ENCODE results near the gene TFCP2L1. TPM values are rescaled to one million over a fixed set of nuclear protein-coding genes. Genes with fewer than 3 reads are reported as not detected.

The TFCP2L1 gene
- total and polyA plus RNA-seq, 2 donors (not counting 3 experiments of a cell fraction or from before 2014, with no cell fraction given), result not detected

DNA sequence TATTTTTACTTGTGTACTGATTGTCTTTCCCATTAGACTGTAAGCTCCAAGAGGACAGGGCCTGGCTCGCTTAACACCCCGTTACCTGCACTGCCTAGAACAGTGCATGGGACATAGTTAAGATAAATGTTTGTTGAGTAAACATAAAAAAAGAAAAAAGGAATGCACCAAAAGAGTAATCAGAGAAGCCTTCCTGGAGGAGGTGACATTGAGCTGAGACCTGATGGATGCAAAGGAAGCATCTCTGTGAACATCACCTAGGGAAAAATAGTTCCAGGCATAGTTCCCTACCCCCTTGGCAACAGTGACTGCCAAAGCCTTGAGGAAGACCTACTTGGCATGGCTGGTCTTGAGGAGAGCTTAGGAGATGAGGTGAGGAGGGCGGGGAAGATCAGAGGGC lies 924 bp upstream of the TFCP2L1 start:
- H3K27ac ChIP-seq (ENCODE audit: insufficient read depth, low read depth, low read length), result no peak overlapping the region
- H3K4me2 ChIP-seq (ENCODE audit: insufficient read depth, low read length), result no peak overlapping the region
- intact Hi-C loops (cut with micrococcal nuclease) (no loop called here), dilution Hi-C loops (cut with MboI; ENCODE audit: extremely low pct_ligation_motif_present, low sequenced_read_pairs) (no loop called here)
- no peak overlapping the region for H3K9ac ChIP-seq (replicated peaks; ENCODE audit: extremely low read depth, insufficient read depth, low read length)
- DNase-seq (ENCODE audit: low read depth, low spot score) (no peak), FAIRE-seq (no peak)
- no peaks in the 10 kb centered on the region for H3K36me3 ChIP-seq (ENCODE audit: control insufficient read depth in 2 of 2, extremely low read depth in 1 of 2, insufficient read depth in 2 of 2, low read length in 2 of 2)
- H3K79me2 ChIP-seq (ENCODE audit: control insufficient read depth, insufficient read depth, low read length), result no peaks in the 10 kb centered on the region
- no peaks in the 10 kb centered on the region for H3K9me3 ChIP-seq (replicated peaks; ENCODE audit: control insufficient read depth, insufficient read depth, low read length)
- no peak overlapping the region for H3K4me3 ChIP-seq (replicated peaks in 1 of 3; ENCODE audit: insufficient read depth in 1 of 3, low read depth in 1 of 3, low read length in 3 of 3)
- no peak for TF ChIP-seq FOS (IDR thresholded peaks at IDR 0.05; ENCODE audit: borderline replicate concordance, insufficient read depth, low read length)
- H2AFZ ChIP-seq (ENCODE audit: low read depth, low read length), result no peak overlapping the region
- ChIA-PET POLR2A (no interaction called here), CTCF (interaction anchor here (1.2 to 2.1 kb wide), 2 partner anchors 9 to 191 kb away, joined by 3 to 4 read pairs; no protein-coding TSS in a partner anchor)
- no peaks in the 10 kb centered on the region for H4K20me1 ChIP-seq (replicated peaks; ENCODE audit: control insufficient read depth, extremely low read depth, insufficient read depth, low read length)
- H3K4me1 ChIP-seq (ENCODE audit: control insufficient read depth, extremely low read depth, insufficient read depth, low read length), result no peaks in the 10 kb centered on the region
- BruUV-seq (replicated peaks), result no TSS peak
- H3K9me1 ChIP-seq (replicated peaks; ENCODE audit: control insufficient read depth, extremely low read depth, insufficient read depth, low read length), result no peaks in the 10 kb centered on the region
- H3K27me3 ChIP-seq (ENCODE audit: control insufficient read depth in 2 of 2, insufficient read depth in 2 of 2, low read length in 2 of 2), result peaks cover 29 to 33% of the 10 kb centered on the region in 2 experiments

DNA sequence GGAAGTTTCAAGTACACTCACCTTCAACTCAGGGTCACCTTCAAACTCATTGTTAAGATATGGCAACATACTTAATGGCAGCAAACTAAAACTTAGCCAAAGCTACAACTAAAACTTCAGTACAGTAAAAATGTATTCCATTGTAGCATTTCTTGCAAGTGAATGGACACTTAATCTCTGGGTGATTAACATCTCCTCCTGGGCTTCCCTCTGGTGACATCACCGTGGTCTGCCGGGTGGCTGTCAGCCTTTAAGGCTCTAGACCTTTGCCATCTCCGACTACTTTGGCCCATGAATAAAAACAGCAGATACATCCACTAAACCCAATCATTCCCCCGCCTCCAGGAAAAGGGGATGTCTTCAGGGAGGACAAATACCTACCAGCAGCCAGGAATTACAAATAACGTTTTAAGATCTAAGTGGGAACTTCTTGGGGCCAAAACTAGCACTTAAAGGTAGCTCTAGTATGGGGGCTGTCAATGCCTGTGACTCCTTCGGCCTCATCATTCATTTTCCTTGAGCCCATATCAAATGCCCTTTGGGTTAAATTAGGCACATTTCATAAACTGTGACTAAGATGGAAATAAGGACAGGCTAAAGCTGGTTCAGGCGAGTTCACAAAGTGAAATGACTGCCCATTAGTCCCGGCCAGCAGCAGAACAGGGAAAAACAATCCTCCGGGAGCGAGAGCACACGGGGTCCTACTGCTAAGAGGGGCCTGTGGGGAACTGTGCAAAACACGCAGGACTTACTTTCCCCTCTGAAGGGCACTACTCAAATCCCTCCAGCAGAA lies 1.1 kb downstream of the TFCP2L1 start:
- H4K20me1 ChIP-seq (replicated peaks; ENCODE audit: control insufficient read depth, extremely low read depth, insufficient read depth, low read length), result no peaks in the 10 kb centered on the region
- H3K4me2 ChIP-seq (ENCODE audit: insufficient read depth, low read length), result no peak overlapping the region
- no peaks in the 10 kb centered on the region for H3K36me3 ChIP-seq (ENCODE audit: control insufficient read depth in 2 of 2, extremely low read depth in 1 of 2, insufficient read depth in 2 of 2, low read length in 2 of 2)
- no peaks in the 10 kb centered on the region for H3K79me2 ChIP-seq (ENCODE audit: control insufficient read depth, insufficient read depth, low read length)
- H3K4me1 ChIP-seq (ENCODE audit: control insufficient read depth, extremely low read depth, insufficient read depth, low read length), result no peaks in the 10 kb centered on the region
- H3K9me3 ChIP-seq (replicated peaks; ENCODE audit: control insufficient read depth, insufficient read depth, low read length), result no peaks in the 10 kb centered on the region
- no peak for TF ChIP-seq GATA2 (IDR thresholded peaks at IDR 0.05; ENCODE audit: insufficient read depth, insufficient read length, low read depth, low read length)
- TF ChIP-seq EZH2 (IDR thresholded peaks at IDR 0.05; ENCODE audit: borderline replicate concordance, low read depth, low read length, severe bottlenecking), result no peak
- TF ChIP-seq JUN (IDR thresholded peaks at IDR 0.05; ENCODE audit: borderline replicate concordance, insufficient read depth, insufficient read length, low read depth), result no peak
- TF ChIP-seq, protein P1, sequence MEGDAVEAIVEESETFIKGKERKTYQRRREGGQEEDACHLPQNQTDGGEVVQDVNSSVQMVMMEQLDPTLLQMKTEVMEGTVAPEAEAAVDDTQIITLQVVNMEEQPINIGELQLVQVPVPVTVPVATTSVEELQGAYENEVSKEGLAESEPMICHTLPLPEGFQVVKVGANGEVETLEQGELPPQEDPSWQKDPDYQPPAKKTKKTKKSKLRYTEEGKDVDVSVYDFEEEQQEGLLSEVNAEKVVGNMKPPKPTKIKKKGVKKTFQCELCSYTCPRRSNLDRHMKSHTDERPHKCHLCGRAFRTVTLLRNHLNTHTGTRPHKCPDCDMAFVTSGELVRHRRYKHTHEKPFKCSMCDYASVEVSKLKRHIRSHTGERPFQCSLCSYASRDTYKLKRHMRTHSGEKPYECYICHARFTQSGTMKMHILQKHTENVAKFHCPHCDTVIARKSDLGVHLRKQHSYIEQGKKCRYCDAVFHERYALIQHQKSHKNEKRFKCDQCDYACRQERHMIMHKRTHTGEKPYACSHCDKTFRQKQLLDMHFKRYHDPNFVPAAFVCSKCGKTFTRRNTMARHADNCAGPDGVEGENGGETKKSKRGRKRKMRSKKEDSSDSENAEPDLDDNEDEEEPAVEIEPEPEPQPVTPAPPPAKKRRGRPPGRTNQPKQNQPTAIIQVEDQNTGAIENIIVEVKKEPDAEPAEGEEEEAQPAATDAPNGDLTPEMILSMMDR (IDR thresholded peaks at IDR 0.05; ENCODE audit: extremely low read depth in 1 of 2, insufficient read depth in 1 of 2, low read depth in 1 of 2, low read length in 2 of 2), result no peak
- TF ChIP-seq POLR2AphosphoS5 (IDR thresholded peaks at IDR 0.05; ENCODE audit: insufficient read depth, low read depth, low read length), result no peak
- TF ChIP-seq, protein P2, sequence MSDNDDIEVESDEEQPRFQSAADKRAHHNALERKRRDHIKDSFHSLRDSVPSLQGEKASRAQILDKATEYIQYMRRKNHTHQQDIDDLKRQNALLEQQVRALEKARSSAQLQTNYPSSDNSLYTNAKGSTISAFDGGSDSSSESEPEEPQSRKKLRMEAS (IDR thresholded peaks at IDR 0.05; ENCODE audit: insufficient read depth, insufficient read length), result no peak
- TF ChIP-seq FOS (IDR thresholded peaks at IDR 0.05; ENCODE audit: borderline replicate concordance, insufficient read depth, low read length), result no peak
- TF ChIP-seq MYC (IDR thresholded peaks at IDR 0.05; ENCODE audit: low read depth, low read length), result no peak
- no peak for TF ChIP-seq POLR2A (IDR thresholded peaks at IDR 0.05; ENCODE audit: low read depth, low read length)
- no peak overlapping the region for H3K4me3 ChIP-seq (replicated peaks in 1 of 3; ENCODE audit: insufficient read depth in 1 of 3, low read depth in 1 of 3, low read length in 3 of 3)
- no TSS peak for BruUV-seq (replicated peaks)
- dilution Hi-C loops (cut with MboI; ENCODE audit: extremely low pct_ligation_motif_present, low sequenced_read_pairs), result no loop called here
- intact Hi-C loops (cut with micrococcal nuclease), result no loop called here
- DNase-seq (ENCODE audit: low read depth, low spot score), result no peak
- H3K27me3 ChIP-seq (ENCODE audit: control insufficient read depth in 2 of 2, insufficient read depth in 2 of 2, low read length in 2 of 2), result peaks cover 29 to 33% of the 10 kb centered on the region in 2 experiments
- ChIA-PET CTCF (interaction anchor here (0.6 kb wide), 1 partner anchor 603 kb away, joined by 3 read pairs; no protein-coding TSS in a partner anchor), POLR2A (no interaction called here)
- no peaks in the 10 kb centered on the region for H3K9me1 ChIP-seq (replicated peaks; ENCODE audit: control insufficient read depth, extremely low read depth, insufficient read depth, low read length)
- H3K27ac ChIP-seq (ENCODE audit: insufficient read depth, low read depth, low read length), result no peak overlapping the region
- no peak overlapping the region for H3K9ac ChIP-seq (replicated peaks; ENCODE audit: extremely low read depth, insufficient read depth, low read length)
- no peak for FAIRE-seq
- H2AFZ ChIP-seq (ENCODE audit: low read depth, low read length), result no peak overlapping the region

Measured in endothelial cell of umbilical vein (primary cell).